Stomach smooth muscle (tissue), 2 donors: Measurements from ENCODE around the gene SLC35F1.
"Not testable (repeated sequence)": the region's sequence is repeated elsewhere in the genome, so short reads cannot be mapped to it uniquely, and the experiment has no call there.

Source experiments
- H3K27ac ChIP-seq: one replicate; pipeline ENCODE4 v1.7.0; 2013; ENCODE audit warnings: mild to moderate bottlenecking, low read length, inconsistent platforms
- H3K27me3 ChIP-seq, 2 donors: one replicate each; pipeline ENCODE4 v1.7.0; 2013; ENCODE audit warnings: low read length in 2 of 2; ENCODE audit not compliant: insufficient read depth in 2 of 2, control insufficient read depth in 1 of 2
- H3K36me3 ChIP-seq, 2 donors: one replicate each; pipeline ENCODE4 v1.7.0; 2013; ENCODE audit warnings: low read length in 2 of 2; ENCODE audit not compliant: control insufficient read depth in 2 of 2, insufficient read depth in 2 of 2
- H3K4me1 ChIP-seq: one replicate; pipeline ENCODE4 v1.7.0; 2013; ENCODE audit warnings: low read length; ENCODE audit not compliant: control insufficient read depth, insufficient read depth
- H3K4me3 ChIP-seq, 2 donors: one replicate each; pipeline ENCODE4 v1.7.0; 2013; ENCODE audit warnings: low read length in 2 of 2
- H3K9ac ChIP-seq, 2 donors: one replicate each; pipeline ENCODE4 v1.7.0; 2013; ENCODE audit warnings: low read length in 2 of 2, mild to moderate bottlenecking in 1 of 2
- H3K9me3 ChIP-seq, 2 donors: one replicate each; pipeline ENCODE4 v1.7.0; 2013; ENCODE audit warnings: low read length in 2 of 2; ENCODE audit not compliant: control insufficient read depth in 2 of 2
- donor health status: healthy.
- donor health status: Pancreatic carcinoma.

Gene SLC35F1

GRCh38 chr6:117990151-117990550 is 83.1 kb downstream of the SLC35F1 start:
- no peaks in the 10 kb centered on the region for H3K27me3 ChIP-seq
- no peaks in the 10 kb centered on the region for H3K4me1 ChIP-seq
- H3K36me3 ChIP-seq, result no peaks in the 10 kb centered on the region
- H3K9me3 ChIP-seq, result no peaks in the 10 kb centered on the region
- H3K9ac ChIP-seq, result no peak overlapping the region
- H3K4me3 ChIP-seq, result no peak overlapping the region
- no peak overlapping the region for H3K27ac ChIP-seq

GRCh38 chr6:117992856-117993255 is 85.8 kb downstream of the SLC35F1 start:
- Histone ChIP-seq H3K27ac (no peak overlapping the region), H3K36me3 (no peaks in the 10 kb centered on the region), H3K4me1 (no peaks in the 10 kb centered on the region), H3K9me3 (no peaks in the 10 kb centered on the region), H3K4me3 (no peak overlapping the region), H3K27me3 (no peaks in the 10 kb centered on the region), H3K9ac (no peak overlapping the region)

- H3K27ac ChIP-seq, result no peak overlapping the region
These were observed 105.9 kb downstream of the SLC35F1 start for GRCh38 chr6:118012944-118013343.

DNA sequence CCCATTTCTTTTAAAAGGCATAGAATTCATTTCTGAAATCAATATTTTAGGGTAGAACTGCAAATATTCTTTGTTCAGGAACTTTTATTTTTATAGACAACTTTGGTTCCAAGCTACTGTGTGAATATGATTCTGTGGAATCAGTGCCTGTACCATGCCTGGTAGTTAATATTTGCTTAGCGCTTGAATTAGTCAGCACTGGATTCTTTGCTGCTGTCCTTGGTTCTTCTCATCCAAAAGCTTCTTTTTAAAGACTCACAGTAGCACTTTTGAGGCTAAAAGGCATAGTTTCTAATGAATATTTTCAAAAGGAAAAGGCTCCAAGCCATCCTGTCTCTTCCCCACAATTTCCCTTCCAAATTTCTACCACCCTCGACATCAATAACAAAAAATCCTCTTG is 109.5 kb downstream of the SLC35F1 start:
- Histone ChIP-seq H3K9ac (no peak overlapping the region), H3K27me3 (no peaks in the 10 kb centered on the region), H3K36me3 (no peaks in the 10 kb centered on the region), H3K4me1 (no peaks in the 10 kb centered on the region), H3K4me3 (no peak overlapping the region), H3K9me3 (no peaks in the 10 kb centered on the region), H3K27ac (no peak overlapping the region)

More at GRCh38 chr6:118012944-118013343, 105.9 kb downstream of the SLC35F1 start:
- H3K4me3 ChIP-seq, result no peak overlapping the region
- H3K27me3 ChIP-seq, result no peaks in the 10 kb centered on the region
- no peaks in the 10 kb centered on the region for H3K4me1 ChIP-seq
- no peak overlapping the region for H3K9ac ChIP-seq
- H3K36me3 ChIP-seq, result no peaks in the 10 kb centered on the region
- no peaks in the 10 kb centered on the region for H3K9me3 ChIP-seq

DNA sequence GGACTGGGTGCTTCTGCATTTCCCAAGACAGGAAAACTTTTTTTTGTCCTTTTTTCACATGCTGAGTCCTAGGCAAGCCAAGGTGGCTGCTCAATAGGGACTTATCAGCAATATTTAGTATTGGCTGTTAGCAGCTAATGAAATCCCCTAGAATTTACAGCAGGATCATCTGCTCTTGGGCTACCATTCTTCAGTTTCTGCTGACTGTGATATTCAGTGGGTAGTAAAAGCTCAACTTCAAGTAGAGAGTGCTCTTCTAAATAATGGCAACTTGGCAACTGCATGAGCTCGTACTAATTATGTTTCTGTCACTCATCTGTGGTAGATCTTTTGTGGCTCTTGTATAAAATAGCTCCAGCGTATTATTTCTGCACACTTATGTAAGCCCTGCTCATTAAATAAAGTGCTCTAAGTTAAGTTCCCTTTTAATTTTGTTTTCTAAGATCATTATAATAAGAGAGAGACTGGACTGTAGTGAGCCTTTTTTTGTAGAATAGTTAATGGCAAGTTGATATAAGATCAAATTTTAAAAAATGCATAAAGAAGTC is 110.3 kb downstream of the SLC35F1 start:
- Histone ChIP-seq H3K4me1 (no peaks in the 10 kb centered on the region), H3K36me3 (no peaks in the 10 kb centered on the region), H3K9me3 (no peaks in the 10 kb centered on the region), H3K27me3 (no peaks in the 10 kb centered on the region), H3K4me3 (no peak overlapping the region), H3K27ac (no peak overlapping the region), H3K9ac (no peak overlapping the region)

DNA sequence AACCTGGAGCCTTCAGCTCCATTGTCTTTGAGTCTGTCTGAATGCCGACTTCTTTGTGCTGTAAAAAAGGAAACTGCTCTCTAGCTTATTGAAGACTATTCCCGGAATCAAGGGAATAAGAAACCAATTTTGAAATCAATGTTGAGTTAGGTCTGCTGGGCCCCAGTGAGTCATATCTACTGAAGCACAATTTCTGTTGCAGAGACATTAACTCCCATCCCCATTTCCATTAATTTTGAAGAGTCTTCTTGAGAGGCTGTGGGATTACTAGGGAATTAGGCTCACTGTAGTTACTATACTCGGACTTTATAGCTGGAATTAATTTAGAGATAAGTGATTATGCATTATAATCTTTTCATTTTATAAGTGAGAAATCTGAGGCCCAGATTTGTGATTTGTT is 116.7 kb downstream of the SLC35F1 start:
- Histone ChIP-seq H3K27ac (no peak overlapping the region), H3K36me3 (no peaks in the 10 kb centered on the region), H3K9ac (no peak overlapping the region), H3K4me3 (no peak overlapping the region), H3K27me3 (no peaks in the 10 kb centered on the region), H3K4me1 (no peaks in the 10 kb centered on the region), H3K9me3 (peaks cover 0 to 2% of the 10 kb centered on the region in 2 donors)

DNA sequence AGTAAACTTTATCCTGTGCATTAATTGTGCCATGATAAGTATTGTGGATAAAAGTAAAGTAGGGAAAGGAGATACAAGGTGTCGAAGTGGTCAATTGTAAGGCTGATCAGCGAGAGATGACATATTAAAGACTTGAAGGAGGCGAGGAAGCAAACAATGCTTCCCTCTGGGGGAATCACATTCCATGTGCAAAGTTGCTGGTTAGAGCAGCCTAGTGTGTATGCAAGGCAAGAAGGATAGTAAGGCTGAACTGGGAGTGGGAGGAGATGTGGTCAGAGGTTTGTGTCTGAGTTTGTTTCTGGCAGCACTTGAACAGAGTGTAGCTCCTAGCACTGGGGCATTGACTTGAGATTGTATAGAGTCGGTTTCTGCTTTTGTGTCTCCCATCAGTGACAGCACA is 122.9 kb downstream of the SLC35F1 start:
- Histone ChIP-seq H3K27me3 (no peaks in the 10 kb centered on the region), H3K36me3 (no peaks in the 10 kb centered on the region), H3K4me1 (no peaks in the 10 kb centered on the region), H3K9ac (no peak overlapping the region), H3K4me3 (no peak overlapping the region), H3K27ac (no peak overlapping the region), H3K9me3 (peaks cover 0 to 2% of the 10 kb centered on the region in 2 donors)

GRCh38 chr6:118037479-118037878 is 130.4 kb downstream of the SLC35F1 start:
- H3K36me3 ChIP-seq, H3K27me3 ChIP-seq, H3K9me3 ChIP-seq, H3K4me3 ChIP-seq, H3K27ac ChIP-seq, H3K9ac ChIP-seq, H3K4me1 ChIP-seq: not testable (repeated sequence)

DNA sequence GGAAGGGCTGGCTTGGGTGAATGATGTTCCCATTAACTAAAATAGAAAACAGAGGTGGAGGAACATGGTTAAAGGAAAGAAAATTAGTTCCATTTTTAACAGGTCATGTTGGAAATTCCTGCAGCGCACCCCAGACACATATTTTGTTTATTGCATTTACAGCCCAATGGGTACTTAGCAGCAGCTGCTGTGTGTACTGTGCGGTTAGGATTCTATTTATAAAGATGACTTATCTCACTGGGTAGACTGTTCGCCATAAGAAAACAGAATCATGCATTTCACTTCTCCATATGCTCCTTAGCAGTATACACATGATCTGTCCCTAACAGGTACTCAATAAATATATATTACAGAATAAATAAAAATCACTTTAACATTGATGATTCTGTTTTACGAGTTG is 135.8 kb downstream of the SLC35F1 start:
- Histone ChIP-seq H3K4me3 (no peak overlapping the region), H3K4me1 (no peaks in the 10 kb centered on the region), H3K36me3 (no peaks in the 10 kb centered on the region), H3K9ac (no peak overlapping the region), H3K27me3 (no peaks in the 10 kb centered on the region), H3K9me3 (peaks cover 0 to 5% of the 10 kb centered on the region in 2 donors), H3K27ac (no peak overlapping the region)

DNA sequence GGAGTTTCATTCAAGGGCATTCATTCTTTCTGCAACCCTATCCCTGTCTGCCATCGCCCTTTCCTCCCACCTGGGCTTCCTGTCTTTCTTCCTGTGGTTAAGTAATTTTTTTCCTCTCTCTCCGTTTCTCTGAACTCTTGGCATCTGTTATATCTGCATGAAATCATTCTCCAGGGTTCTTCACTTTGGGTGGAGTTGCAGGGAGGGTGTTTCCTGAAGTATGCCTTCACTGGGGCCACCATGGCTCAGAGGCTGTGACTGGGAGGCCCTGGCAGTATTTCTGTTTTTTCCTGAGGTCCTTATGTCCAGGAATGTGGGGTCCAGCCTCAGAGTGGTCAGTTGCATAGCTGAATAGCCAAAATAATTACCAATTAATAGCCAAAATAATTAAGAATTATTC is 137.2 kb downstream of the SLC35F1 start:
- no peaks in the 10 kb centered on the region for H3K36me3 ChIP-seq
- H3K9ac ChIP-seq, result no peak overlapping the region
- no peaks in the 10 kb centered on the region for H3K4me1 ChIP-seq
- H3K4me3 ChIP-seq, result no peak overlapping the region
- peaks cover 0 to 5% of the 10 kb centered on the region in 2 donors for H3K9me3 ChIP-seq
- no peaks in the 10 kb centered on the region for H3K27me3 ChIP-seq
- no peak overlapping the region for H3K27ac ChIP-seq

DNA sequence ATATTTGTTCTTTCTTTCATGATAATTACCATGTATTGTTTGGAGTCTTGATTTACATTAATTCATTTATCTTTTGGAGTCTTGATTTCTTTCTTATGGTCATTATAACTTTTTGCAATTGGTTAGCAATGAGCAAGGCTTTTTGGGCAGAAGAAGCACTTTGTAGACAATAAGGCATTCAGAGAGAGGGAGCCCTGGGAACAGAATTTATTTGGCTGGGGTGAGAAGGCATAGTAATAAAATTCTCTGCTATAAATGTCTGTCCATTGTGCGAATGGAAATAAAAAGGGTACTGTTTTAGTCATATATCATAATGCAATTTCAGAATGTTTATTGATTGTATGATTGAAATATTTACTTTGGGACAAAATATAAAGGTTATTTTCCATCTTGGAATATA is 147.0 kb downstream of the SLC35F1 start:
- no peaks in the 10 kb centered on the region for H3K36me3 ChIP-seq
- H3K4me1 ChIP-seq, result no peaks in the 10 kb centered on the region
- H3K9me3 ChIP-seq, result no peaks in the 10 kb centered on the region
- H3K4me3 ChIP-seq, result no peak overlapping the region
- no peak overlapping the region for H3K27ac ChIP-seq
- no peaks in the 10 kb centered on the region for H3K27me3 ChIP-seq
- H3K9ac ChIP-seq, result no peak overlapping the region
